ENCODE measurements around the gene SAMD4A.
A peak's percentile ranks its signal among the peaks of the same experiment; 100 is the strongest.

Gene SAMD4A

DNA sequence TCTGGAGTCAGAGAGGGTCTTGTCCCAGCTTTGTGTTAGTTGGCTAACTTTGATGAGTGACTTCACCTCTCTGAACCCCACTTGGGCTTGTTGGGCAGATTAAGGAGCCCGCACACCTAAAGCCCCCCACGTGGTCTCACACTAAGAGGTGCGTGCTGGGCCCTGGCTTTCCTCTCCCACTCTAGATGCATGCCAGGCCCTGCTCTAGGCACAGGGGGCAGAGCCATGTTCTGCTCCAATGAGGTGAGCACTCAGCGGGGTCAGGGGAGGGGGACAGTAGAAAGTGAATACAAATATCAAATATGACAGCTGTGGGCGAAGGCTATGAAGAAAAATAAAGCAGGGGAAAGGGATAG, 216.7 kb downstream of the SAMD4A start:
- no peak for DNase-seq (ENCODE audit: low spot score)

DNA sequence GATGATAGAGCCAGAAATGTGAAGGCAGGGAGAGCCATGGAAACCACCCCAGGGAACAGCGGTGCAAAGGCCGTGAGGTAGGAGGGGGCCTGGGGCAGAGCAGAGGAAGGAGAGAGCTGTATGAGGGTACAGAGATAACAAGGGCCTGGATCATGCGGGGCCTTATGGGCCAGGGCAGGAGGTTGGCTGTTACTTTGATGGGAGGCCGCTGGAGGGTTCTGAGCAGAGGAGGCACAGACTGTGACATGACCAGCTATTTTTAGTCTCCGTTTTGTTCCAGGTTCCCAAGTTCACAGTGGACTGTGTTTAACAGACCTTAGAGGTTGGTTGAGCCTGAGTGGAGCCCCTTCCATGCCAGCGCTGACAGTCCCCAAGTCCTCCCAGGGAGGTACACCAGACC, 217.1 kb downstream of the SAMD4A start:
- TF ChIP-seq, protein P1, sequence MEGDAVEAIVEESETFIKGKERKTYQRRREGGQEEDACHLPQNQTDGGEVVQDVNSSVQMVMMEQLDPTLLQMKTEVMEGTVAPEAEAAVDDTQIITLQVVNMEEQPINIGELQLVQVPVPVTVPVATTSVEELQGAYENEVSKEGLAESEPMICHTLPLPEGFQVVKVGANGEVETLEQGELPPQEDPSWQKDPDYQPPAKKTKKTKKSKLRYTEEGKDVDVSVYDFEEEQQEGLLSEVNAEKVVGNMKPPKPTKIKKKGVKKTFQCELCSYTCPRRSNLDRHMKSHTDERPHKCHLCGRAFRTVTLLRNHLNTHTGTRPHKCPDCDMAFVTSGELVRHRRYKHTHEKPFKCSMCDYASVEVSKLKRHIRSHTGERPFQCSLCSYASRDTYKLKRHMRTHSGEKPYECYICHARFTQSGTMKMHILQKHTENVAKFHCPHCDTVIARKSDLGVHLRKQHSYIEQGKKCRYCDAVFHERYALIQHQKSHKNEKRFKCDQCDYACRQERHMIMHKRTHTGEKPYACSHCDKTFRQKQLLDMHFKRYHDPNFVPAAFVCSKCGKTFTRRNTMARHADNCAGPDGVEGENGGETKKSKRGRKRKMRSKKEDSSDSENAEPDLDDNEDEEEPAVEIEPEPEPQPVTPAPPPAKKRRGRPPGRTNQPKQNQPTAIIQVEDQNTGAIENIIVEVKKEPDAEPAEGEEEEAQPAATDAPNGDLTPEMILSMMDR (IDR thresholded peaks at IDR 0.05) = no peak
- peak overlapping the region; percentile 88 to 91 for H3K27ac ChIP-seq
- H3K4me3 ChIP-seq = peak overlapping the region; percentile 25
- DNase-seq (ENCODE audit: low spot score) = peak; percentile 74

More for the DNA sequence above, 216.7 kb downstream of the SAMD4A start:
- Histone ChIP-seq H3K27ac (peak overlapping the region; percentile 88 to 91), H3K4me3 (no peak overlapping the region)
- TF ChIP-seq, protein P1 (IDR thresholded peaks at IDR 0.05) = no peak

DNA sequence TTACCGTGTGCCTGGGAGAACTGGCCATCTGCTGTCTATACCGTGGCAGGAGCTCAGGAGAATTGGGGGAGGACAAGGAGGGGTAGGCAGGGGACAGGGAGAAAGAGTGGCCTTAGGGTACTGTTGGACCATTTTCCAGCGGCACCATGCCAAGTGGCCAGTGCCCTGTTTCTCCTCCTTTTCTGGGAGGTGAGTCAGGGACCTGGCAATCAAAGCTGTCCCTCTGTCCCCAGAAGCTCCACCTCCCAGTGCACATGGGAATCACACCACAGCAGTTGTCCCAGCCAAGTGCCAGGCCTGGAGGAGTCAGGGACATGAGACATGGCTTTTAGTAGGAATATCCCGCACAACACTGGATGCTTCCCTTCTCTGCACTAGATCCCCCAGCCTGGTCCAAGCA, 217.7 kb downstream of the SAMD4A start:
- peak; percentile 84 for DNase-seq (ENCODE audit: low spot score)
- Histone ChIP-seq H3K27ac (peak overlapping the region; percentile 88 to 91), H3K4me3 (peak overlapping the region; percentile 25)
- TF ChIP-seq, protein P1 (IDR thresholded peaks at IDR 0.05) = no peak

DNA sequence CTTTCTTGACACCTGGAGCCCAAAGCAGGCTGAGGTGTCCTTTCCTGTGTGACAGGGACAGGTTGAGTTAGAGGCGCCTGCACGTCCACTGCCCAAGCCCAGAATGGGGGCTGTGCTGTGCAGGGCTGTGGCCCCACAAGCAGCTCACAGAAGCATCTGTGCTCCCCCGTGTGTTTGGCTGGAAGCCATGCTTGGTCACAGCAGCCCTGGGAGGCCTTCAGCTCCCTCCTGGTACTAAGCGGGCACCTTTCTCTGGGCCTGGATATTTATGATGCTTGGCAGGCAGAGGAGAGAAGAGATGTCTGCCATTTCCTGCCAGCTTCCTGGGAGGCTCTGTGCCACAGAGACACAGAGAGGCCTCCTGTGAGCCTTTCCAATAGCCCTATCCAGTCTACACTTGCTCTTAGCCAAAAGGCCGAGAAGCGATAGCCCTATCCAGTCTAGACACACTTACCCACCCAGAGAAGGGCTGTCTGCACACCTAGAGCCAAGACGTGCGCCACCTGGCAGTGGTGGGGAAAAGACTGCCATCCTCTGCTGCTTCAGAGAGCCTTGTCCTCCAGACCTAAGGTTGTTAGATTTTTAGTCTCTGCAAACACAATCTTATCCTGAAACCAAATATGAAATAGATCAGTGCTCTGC, 218.3 kb downstream of the SAMD4A start:
- TF ChIP-seq, protein P1 (IDR thresholded peaks at IDR 0.05) = no peak
- peak; percentile 58 for DNase-seq (ENCODE audit: low spot score)
- Histone ChIP-seq H3K4me3 (no peak overlapping the region), H3K27ac (peak overlapping the region; percentile 88 to 91)

DNA sequence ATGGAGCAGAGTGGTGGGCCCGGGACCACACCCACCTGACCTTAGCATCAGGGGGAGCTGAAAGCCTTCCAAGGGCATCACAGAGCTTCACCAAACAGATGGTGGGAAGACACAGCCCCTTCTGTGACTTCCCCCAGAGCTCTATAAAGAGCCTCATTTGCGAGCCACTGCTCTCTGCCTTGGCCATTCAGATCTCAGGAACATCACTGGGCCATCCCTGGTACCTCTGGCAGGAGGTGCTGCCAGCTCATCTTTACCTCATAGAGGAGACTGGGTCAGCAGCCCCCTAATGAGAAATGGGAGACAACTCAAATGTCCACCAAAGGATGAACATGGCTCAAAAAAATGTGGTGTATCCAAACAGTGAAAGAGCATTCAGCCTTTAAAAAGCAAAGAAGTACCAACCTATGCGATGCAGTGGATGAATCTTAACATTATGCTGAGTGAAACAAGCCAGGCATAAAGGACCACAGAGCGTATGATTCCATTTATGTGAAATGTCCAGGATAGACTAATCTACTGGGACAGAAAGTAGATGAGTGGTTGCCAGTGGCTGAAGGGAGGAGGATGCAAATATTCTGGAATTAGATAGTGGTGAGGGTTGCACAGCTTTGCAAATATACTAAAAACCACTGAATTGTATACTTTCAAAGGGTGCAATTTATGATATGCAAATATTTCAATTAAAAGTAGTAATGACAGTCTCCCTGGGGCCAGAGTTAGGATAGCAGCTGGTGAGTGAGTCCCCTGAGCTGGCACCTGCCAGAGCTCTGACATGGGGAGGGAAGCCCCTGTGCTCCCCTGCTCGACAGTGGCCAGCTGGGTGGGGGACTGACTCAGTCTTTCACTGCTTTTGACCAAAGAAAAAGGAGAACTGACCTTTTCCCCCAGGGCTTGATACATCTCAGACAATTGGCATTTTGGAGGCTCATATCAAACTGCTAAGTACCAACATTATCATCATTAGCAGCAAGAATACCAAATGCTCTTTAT, 219.1 kb downstream of the SAMD4A start:
- DNase-seq (ENCODE audit: low spot score) = peak; percentile 41
- TF ChIP-seq, protein P1 (IDR thresholded peaks at IDR 0.05) = no peak
- no peak overlapping the region for H3K4me3 ChIP-seq
- H3K27ac ChIP-seq = peak overlapping the region in 1 of 2 donors; percentile 88

DNA sequence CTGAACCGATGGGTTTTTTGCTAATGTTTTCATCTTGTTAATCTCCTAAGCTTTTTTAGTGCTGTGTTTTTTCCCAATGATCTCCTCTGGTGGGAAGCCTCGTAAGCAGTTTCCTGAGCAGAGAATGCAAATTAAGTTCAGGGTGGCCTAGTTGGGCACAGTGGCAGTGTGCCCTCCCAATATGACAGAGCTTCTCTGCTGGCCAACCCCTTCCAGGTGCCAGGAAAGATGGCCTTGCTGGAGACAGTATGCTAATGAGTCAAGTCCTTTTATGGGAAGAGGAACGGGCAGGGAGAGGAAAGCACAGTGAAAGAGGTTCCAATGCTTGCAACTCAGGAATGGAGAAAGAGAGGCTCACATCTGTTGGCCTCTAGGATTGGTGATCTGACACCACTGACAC, 219.9 kb downstream of the SAMD4A start:
- Histone ChIP-seq H3K27ac (no peak overlapping the region), H3K4me3 (no peak overlapping the region)
- TF ChIP-seq, protein P1 (IDR thresholded peaks at IDR 0.05) = no peak
- DNase-seq (ENCODE audit: low spot score) = peak; percentile 43

Data from coronary artery (tissue), 2 donors.